CD4-positive, alpha-beta T cell (primary cell): ENCODE measurements around the gene EHBP1L1. TPM values are rescaled to one million over a fixed set of nuclear protein-coding genes. Genes with fewer than 3 reads are reported as not detected.

Experiments used
- ATAC-seq: fragments of 200-7000 bp; cut with Tn5 transposase; one replicate; pipeline ENCODE4 v1.10.0; 2022; ENCODE audit warnings: mild to moderate bottlenecking; ENCODE audit not compliant: poor library complexity
- CTCF ChIA-PET: fragments of 350-600 bp; sonication (Branson Sonifier 250); formaldehyde crosslinking; loops from one replicate; lab custom pipeline; 2021; ENCODE audit warnings: antibody characterized with exemption, inconsistent platforms; lab: Charles Lee
- POLR2A ChIA-PET: fragments of 350-600 bp; sonication (Branson Sonifier 250); formaldehyde crosslinking; loops from one replicate; lab custom pipeline; 2021; ENCODE audit warnings: antibody characterized with exemption, inconsistent platforms; lab: Charles Lee
- DNase-seq, 14 experiments: peaks; one replicate each; pipeline ENCODE4 v3.0.0-alpha.2; 2013 to 2020; ENCODE audit warnings: mixed read lengths in 2 of 14
- H3K27ac ChIP-seq, 2 donors: one replicate each; pipeline versions ENCODE4 v1.5.1 to v1.7.0; 2013; ENCODE audit warnings: low read length in 2 of 2, low read depth in 1 of 2, mild to moderate bottlenecking in 1 of 2
- H3K27me3 ChIP-seq, 2 experiments: 1 replicate in 1 of 2; 2 replicates in 1 of 2; pipeline versions ENCODE4 v1.6.1 to v1.7.0; 2013; ENCODE audit warnings: low read length in 2 of 2, control low read depth in 1 of 2, mild to moderate bottlenecking in 1 of 2, moderate library complexity in 1 of 2; ENCODE audit not compliant: insufficient read depth in 2 of 2, control insufficient read depth in 1 of 2
- H3K36me3 ChIP-seq: one replicate; pipeline ENCODE4 v1.6.1; 2013; ENCODE audit warnings: low read length, control low read depth; ENCODE audit not compliant: insufficient read depth
- H3K4me1 ChIP-seq: one replicate; pipeline ENCODE4 v1.6.1; 2013; ENCODE audit warnings: low read length, control low read depth; ENCODE audit not compliant: insufficient read depth
- H3K4me3 ChIP-seq: one replicate; pipeline ENCODE4 v1.5.1; 2013; ENCODE audit warnings: mild to moderate bottlenecking, low read length, moderate library complexity
- H3K9me3 ChIP-seq, 2 experiments: 1 replicate in 1 of 2; 2 replicates in 1 of 2; pipeline versions ENCODE4 v1.6.1 to v1.7.0; 2013; ENCODE audit warnings: low read length in 2 of 2, mild to moderate bottlenecking in 2 of 2, control low read depth in 1 of 2, moderate library complexity in 1 of 2; ENCODE audit not compliant: control insufficient read depth in 1 of 2, insufficient read depth in 1 of 2
- H3K27ac Mint-ChIP-seq: one replicate; pipeline ENCODE4 v1.8.0; 2020; ENCODE audit warnings: mixed read lengths
- H3K27me3 Mint-ChIP-seq: one replicate; pipeline ENCODE4 v1.8.0; 2021; ENCODE audit warnings: mixed read lengths
- H3K36me3 Mint-ChIP-seq: one replicate; pipeline ENCODE4 v1.8.0; 2021; ENCODE audit warnings: low read depth, mixed read lengths
- H3K4me1 Mint-ChIP-seq: one replicate; pipeline ENCODE4 v1.8.0; 2021; ENCODE audit warnings: low read depth, mixed read lengths
- H3K4me3 Mint-ChIP-seq: one replicate; pipeline ENCODE4 v1.8.0; 2020; ENCODE audit warnings: mild to moderate bottlenecking, mixed read lengths
- H3K9me3 Mint-ChIP-seq: one replicate; pipeline ENCODE4 v1.8.0; 2020; ENCODE audit warnings: mixed read lengths
- CTCF ChIP-seq: fragments of 200-600 bp; IDR thresholded peaks from one replicate; pipeline ENCODE4 v1.8.0; 2022; ENCODE audit warnings: antibody characterized with exemption, mild to moderate bottlenecking
- intact Hi-C, 2 experiments: fragments of 100-400 bp; cut with DNase I in 1 of 2; cut with micrococcal nuclease in 1 of 2; formaldehyde crosslinking; loops; one replicate each; pipeline versions ENCODE4 v1.15.1 to v1.9.0; 2023 to 2025; cut with DNase I, micrococcal nuclease
- total RNA-seq, 174 experiments: library from RNA in 2 of 174; stranded (reverse) in 2 of 174; gene quantifications; one replicate each; pipeline ENCODE4 v1.2.3 and lab custom pipeline; 2021 to 2026

Gene EHBP1L1
- total RNA-seq, 2 experiments from 2014 or later: 82.6 to 88.5 TPM

- H3K27me3 Mint-ChIP-seq: no peaks in the 10 kb centered on the region
- H3K4me3 Mint-ChIP-seq: peak overlapping the region; percentile 94
- ChIA-PET CTCF (interaction anchor here (1.3 to 4.0 kb wide), 3 partner anchors 10 to 33 kb away, joined by 4 to 21 read pairs (median 5); no protein-coding TSS in a partner anchor), POLR2A (interaction anchor here (0.9 to 3.4 kb wide), 8 partner anchors 9 to 60 kb away, joined by 3 to 23 read pairs (median 6); partner anchors contain the start of genes EHBP1L1, FAM89B, PCNX3 and ZNRD2)
- Histone ChIP-seq H3K36me3 (peaks cover 13% of the 10 kb centered on the region), H3K4me3 (no peak overlapping the region), H3K27ac (peak overlapping the region; percentile 64 to 72), H3K9me3 (no peaks in the 10 kb centered on the region), H3K4me1 (peaks cover 90% of the 10 kb centered on the region), H3K27me3 (no peaks in the 10 kb centered on the region)
- H3K36me3 Mint-ChIP-seq: peaks cover 31% of the 10 kb centered on the region
- peaks cover 81% of the 10 kb centered on the region for H3K4me1 Mint-ChIP-seq
- H3K27ac Mint-ChIP-seq: peak overlapping the region; percentile 87
- no peaks in the 10 kb centered on the region for H3K9me3 Mint-ChIP-seq
- ATAC-seq (no peak), DNase-seq (peak in 3 of 14 experiments; percentile 30 to 50 (median 34))
- intact Hi-C loops: no loop called here
- TF ChIP-seq CTCF: no peak
Observed at GRCh38 chr11:65555693-65556231, 20.1 kb upstream of the EHBP1L1 start.

GRCh38 chr11:65556470-65557279, 19.2 kb upstream of the EHBP1L1 start:
- H3K4me3 Mint-ChIP-seq: peak overlapping the region; percentile 94
- peak overlapping the region; percentile 87 for H3K27ac Mint-ChIP-seq
- H3K27me3 ChIP-seq: no peaks in the 10 kb centered on the region
- H3K4me3 ChIP-seq: peak overlapping the region; percentile 63
- ATAC-seq (no peak), DNase-seq (peak in 1 of 14 experiments; percentile 36)
- H3K9me3 ChIP-seq: no peaks in the 10 kb centered on the region
- peaks cover 86% of the 10 kb centered on the region for H3K4me1 ChIP-seq
- peak overlapping the region; percentile 70 for H3K27ac ChIP-seq
- H3K9me3 Mint-ChIP-seq: no peaks in the 10 kb centered on the region
- no peaks in the 10 kb centered on the region for H3K27me3 Mint-ChIP-seq
- peaks cover 4% of the 10 kb centered on the region for H3K36me3 ChIP-seq
- no peak for TF ChIP-seq CTCF
- ChIA-PET POLR2A (interaction anchor here (0.7 to 3.4 kb wide), 10 partner anchors 9 to 59 kb away, joined by 3 to 23 read pairs (median 4); partner anchors contain the start of genes EHBP1L1, FAM89B, PCNX3 and ZNRD2), CTCF (interaction anchor here (0.9 to 4.0 kb wide), 4 partner anchors 9 to 32 kb away, joined by 3 to 21 read pairs (median 4); no protein-coding TSS in a partner anchor)
- H3K4me1 Mint-ChIP-seq: peaks cover 73% of the 10 kb centered on the region
- intact Hi-C loops: no loop called here
- peaks cover 22% of the 10 kb centered on the region for H3K36me3 Mint-ChIP-seq

- Mint-ChIP-seq H3K4me3 (peak overlapping the region; percentile 94), H3K27me3 (no peaks in the 10 kb centered on the region), H3K4me1 (peaks cover 66% of the 10 kb centered on the region), H3K27ac (peak overlapping the region; percentile 87), H3K9me3 (no peaks in the 10 kb centered on the region), H3K36me3 (peaks cover 14% of the 10 kb centered on the region)
- no peaks in the 10 kb centered on the region for H3K36me3 ChIP-seq
- DNase-seq (peak in 2 of 14 experiments; percentile 45 to 48), ATAC-seq (no peak)
- no peaks in the 10 kb centered on the region for H3K9me3 ChIP-seq
- peak overlapping the region; percentile 63 for H3K4me3 ChIP-seq
- POLR2A ChIA-PET: interaction anchor here (1.0 to 3.4 kb wide), 8 partner anchors 8 to 19 kb away, joined by 3 to 23 read pairs (median 6); partner anchors contain the start of genes EHBP1L1, FAM89B and ZNRD2
- peak overlapping the region; percentile 70 for H3K27ac ChIP-seq
- CTCF ChIA-PET: interaction anchor here (0.9 to 4.0 kb wide), 4 partner anchors 9 to 31 kb away, joined by 3 to 21 read pairs (median 4); no protein-coding TSS in a partner anchor
- peaks cover 81% of the 10 kb centered on the region for H3K4me1 ChIP-seq
- H3K27me3 ChIP-seq: no peaks in the 10 kb centered on the region
- TF ChIP-seq CTCF: no peak
- intact Hi-C loops: no loop called here
Observed at GRCh38 chr11:65557280-65558001, 18.4 kb upstream of the EHBP1L1 start.
